Central memory CD4-positive, alpha-beta T cell (primary cell): ENCODE results near the gene DDX25.

Experiments
- DNase-seq: peaks from one replicate; pipeline ENCODE4 v3.0.0; 2022

The DDX25 gene

GRCh38 chr11:125951731-125952130 lies 47.4 kb downstream of the DDX25 start:
- no peak for DNase-seq

DNA sequence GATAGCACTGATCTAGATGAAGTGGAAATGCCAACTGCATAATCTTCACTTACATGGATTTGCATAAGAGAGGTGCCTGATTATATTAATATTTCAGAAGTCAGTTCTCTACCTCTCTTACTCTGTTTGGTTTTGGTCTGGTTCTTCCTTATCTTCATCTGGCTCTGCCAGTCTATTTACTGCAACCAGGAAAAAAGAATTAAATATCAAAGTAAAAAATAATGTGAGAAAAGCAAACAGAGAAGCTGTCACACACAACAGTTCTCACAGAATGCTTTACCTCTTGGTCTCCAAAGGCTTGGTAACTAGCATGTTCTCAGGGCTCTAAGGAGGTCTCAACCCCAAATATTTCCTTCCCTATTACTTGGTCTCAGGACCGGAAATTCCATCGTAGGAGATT lies 48.3 kb downstream of the DDX25 start:
- DNase-seq = no peak

GRCh38 chr11:125952973-125953372 lies 48.7 kb downstream of the DDX25 start:
- no peak for DNase-seq

DNA sequence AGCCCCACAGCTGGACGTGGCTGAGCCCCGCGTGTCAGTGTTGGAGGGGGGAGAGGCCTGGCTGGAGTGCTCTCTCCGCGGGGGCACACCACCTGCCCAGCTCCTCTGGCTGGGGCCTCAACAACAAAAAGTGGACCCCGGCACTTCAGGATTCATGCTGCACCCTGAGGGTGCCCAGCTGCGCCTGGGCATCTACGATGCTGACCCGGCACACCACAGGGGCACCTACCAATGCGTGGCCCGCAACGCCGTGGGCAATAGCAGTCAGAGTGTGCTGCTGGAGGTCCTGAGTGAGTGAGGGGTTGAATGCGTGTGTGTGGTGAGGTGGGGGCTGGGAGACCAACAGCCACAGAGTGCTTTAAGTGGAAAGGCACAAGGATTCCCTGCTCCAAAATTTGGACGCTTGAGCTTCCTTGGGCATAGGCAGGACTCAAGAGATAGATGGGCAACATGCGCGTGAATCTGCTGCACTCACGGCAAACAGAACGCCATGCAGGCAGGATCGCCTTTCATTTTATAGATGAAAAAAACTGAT lies 49.2 kb downstream of the DDX25 start:
- no peak for DNase-seq

DNA sequence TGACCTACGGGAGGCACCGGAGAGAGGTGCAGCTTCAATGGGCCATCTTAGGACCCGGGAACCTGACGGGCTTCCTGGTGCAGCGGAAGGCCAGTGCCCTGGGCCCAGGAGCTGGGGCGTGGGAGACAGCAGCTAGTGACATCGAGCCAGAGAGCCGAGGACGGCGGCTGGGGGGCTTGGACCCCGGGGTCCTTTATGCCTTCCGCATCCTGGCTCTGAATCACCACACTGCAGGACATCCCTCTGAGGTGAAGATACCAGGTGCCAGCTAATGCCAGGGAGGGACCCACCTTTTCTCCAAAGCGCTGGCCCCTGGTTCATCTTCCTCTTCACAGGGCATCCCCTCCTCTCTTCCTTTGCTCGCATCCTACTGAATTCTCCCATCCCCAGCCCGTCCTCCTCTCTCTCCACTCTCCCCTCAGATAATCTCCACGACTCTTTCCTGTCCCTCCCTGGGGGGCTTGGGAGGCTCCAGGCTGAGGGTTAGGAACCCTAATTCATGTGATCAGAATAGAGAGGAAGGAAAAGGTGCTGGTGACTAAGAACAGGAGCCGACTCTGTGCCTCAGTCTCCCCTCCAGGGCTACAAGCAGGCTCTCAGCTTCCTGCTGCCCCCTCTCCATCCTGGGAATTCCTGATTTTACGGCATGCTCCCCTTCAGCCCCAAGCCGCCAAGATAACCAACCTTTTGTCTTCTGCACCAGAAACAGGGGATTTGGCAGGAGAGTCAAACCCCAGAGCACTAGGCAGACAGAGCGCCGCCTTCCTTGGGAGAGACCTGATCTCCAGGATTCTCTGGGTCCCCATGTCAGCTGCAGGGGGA lies 50.0 kb downstream of the DDX25 start:
- DNase-seq = no peak

DNA sequence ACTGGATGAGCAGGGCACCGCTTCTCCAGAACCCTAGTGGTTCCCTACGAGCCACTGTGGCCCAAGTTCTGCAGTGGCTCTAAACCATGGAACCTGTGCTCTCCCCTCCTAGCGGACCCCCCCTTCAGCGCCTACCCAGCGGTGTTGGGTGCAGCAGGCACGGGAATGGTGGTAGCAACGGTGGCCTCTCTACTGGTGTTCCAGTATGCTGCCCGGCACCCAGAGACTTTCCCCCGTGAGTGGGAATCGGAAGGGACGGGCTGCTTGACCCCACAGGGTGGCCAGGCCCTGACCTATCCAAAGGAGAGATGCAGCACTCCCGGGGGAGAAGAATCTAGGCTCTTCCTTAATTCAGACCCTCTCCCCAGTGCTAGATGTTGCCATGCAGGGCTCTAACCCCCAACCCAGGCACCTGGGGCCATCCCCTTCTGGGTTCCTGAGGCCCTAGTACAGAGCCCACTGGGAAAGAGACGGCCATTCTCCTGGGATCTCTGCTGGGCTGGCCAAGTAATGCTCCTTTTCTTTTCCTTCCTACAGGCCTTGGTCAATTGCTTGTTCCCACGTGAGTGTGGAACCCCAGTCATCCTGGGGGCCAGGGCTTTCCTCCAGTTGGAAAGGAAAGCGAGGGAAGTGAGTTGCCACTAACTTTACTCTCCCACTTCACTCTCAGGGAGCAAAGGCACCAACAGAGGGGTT lies 50.8 kb downstream of the DDX25 start:
- DNase-seq = no peak

DNA sequence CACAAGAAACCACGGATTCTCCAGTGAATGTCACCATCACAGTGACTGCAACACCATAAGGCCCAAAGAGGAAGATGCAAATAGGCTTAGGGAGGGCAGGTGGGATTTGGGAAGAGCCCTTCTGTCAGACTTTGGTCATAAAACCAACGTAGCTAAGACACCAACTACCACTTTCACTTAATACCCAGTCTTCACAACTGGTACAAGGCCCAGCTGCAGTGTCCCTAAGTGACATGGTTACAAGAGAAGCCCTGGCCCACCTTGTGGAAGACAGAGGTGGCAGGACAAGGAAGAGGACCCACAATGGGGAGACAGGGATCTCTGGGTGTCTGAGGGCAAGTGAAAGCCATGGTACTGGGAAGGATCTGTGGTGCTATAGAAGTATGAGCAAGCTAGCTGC lies 51.5 kb downstream of the DDX25 start:
- no peak for DNase-seq

- DNase-seq = no peak
Measured at GRCh38 chr11:125956391-125957134, 52.3 kb downstream of the DDX25 start.

GRCh38 chr11:125957618-125958332 lies 53.5 kb downstream of the DDX25 start:
- no peak for DNase-seq

DNA sequence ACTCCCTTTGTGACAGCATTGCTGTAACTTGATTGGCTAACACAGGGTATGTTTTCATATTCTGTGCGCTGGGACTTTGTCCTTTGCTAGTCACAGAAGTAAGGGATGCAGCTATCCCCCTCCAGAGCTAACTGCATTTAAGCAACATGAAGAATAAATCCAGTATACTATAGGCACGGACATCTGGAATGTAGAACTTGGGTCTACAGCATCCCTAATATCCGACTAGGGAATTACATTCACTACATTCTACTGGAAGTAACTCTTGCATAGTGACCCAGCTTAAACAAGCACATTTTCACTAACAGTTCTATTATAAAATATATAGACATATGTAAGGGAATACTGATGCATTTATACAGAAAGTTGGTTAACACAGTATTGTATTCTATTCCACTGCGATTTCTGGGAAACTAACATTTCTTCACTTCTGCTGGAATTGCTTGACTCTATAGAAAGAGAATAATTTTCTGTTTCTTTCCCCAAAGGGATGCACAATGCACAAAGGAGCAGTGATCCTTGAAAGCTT lies 54.6 kb downstream of the DDX25 start:
- DNase-seq = no peak

GRCh38 chr11:125959511-125959910 lies 55.2 kb downstream of the DDX25 start:
- no peak for DNase-seq

DNA sequence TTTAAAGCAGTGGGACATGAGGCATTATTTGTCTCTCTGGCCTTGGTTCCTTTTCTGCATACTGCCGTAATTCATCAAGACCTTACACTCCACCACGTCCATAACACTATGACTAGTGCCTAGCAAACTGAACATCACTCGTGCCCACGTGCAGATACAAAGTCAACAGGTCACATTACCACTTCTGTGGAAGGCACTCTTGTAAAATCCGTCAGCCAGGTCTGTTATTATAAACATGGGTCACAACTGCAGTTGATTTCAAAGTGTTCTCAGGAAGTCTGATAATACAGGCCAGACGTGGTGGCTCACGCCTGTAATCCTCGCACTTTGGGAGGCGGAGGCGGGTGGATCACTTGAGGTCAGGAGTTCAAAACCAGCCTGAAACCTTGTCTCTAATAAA lies 55.6 kb downstream of the DDX25 start:
- DNase-seq = no peak

- DNase-seq = no peak
Measured at GRCh38 chr11:125960771-125961170, 56.5 kb downstream of the DDX25 start.

DNA sequence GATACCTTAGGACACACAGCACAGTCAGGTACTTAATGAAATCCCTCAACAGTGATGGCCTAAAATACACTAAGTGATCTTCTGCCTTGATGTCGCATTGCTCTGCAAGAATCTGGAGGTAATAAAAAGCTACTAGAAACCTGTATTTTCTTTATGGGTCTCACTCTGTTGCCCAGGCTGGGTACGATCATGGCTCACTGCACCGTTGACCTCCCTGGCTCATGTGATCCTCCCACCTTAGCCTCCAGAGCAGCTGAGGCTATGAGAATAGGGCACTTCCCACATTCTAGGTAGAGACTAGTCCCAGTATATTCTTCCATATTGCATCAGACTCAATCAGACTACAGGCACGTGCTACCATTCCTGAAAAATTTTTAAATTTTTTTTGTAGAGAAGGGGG lies 63.2 kb downstream of the DDX25 start:
- no peak for DNase-seq

DNA sequence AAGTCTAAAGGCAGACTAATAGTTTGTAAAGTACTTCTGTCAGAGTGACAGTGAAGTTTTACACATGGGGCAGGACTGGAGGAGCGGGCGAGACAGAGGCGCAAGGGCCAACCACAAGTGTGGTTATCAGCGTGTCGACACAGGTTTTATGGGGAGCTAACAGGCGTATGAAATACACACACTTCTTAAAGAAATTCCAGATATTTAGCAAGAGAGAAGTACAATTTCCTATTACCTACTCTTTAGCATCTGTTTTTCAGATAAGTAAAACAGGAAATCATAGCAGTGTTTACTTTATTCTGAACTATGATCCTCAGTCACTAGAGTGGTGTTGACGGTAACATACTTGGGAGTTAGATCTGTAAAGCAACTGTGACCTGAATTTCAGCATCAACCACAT lies 64.0 kb downstream of the DDX25 start:
- DNase-seq = no peak

GRCh38 chr11:125971618-125972017 lies 67.3 kb downstream of the DDX25 start:
- DNase-seq = no peak

DNA sequence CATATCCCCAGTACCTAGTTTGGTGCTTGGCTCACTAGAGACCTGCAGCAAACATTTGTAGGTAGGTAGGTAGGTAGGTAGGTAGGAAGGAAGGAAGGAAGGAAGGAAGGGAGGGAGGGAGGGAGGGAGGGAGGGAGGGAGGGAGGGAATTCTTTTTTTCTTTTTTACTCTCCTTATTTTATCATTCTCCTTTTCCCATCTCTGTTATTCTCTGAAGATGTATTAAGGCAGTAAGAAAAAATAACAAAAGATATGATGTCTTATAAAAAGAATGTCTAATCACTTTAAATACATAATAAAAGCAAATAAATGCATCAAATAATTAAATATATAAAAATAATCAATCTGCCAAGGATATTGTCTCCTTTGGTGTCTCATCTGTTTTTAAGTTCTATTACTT lies 70.0 kb downstream of the DDX25 start:
- DNase-seq = no peak

- no peak for DNase-seq
Measured at GRCh38 chr11:125975634-125976033, 71.3 kb downstream of the DDX25 start.

GRCh38 chr11:125976156-125976555 lies 71.8 kb downstream of the DDX25 start:
- DNase-seq = no peak

- no peak for DNase-seq
Measured at GRCh38 chr11:125977333-125977732, 73.0 kb downstream of the DDX25 start.

- no peak for DNase-seq
Measured at GRCh38 chr11:125978181-125978716, 73.9 kb downstream of the DDX25 start.
